ENCODE measurements around the gene SGSH. TPM values are rescaled to one million over a fixed set of nuclear protein-coding genes. Genes with fewer than 3 reads are reported as not detected.

The SGSH gene
- total RNA-seq, 1 experiment from 2014 or later = 19.8 TPM

GRCh38 chr17:80257716-80258213, 37.6 kb upstream of the SGSH start:
- H3K9me3 Mint-ChIP-seq = no peaks in the 10 kb centered on the region; a peak in 1 of 5 replicates
- Histone ChIP-seq H3K4me2 (ENCODE audit: insufficient read depth, insufficient read length, low read length) (no peak overlapping the region), H2BK20ac (ENCODE audit: low read depth, low read length, poor library complexity, severe bottlenecking) (no peak overlapping the region), H3K27me3 (ENCODE audit: insufficient read depth, low read length) (no peaks in the 10 kb centered on the region), H4K20me1 (ENCODE audit: control insufficient read depth, insufficient read depth, insufficient read length) (no peaks in the 10 kb centered on the region), H3K23ac (ENCODE audit: insufficient read length, low read depth, low read length) (no peak overlapping the region), H3K27ac (ENCODE audit: insufficient read length, low read depth, low read length) (no peak overlapping the region), H4K8ac (replicated peaks; ENCODE audit: insufficient read length, low read depth, low read length) (no peak overlapping the region), H3K56ac (ENCODE audit: insufficient read length, low read depth, low read length) (no peak overlapping the region), H3K4me1 (ENCODE audit: insufficient read depth, low read length) (peaks cover 10% of the 10 kb centered on the region; the same call in 1 of the 2 replicates), H2BK12ac (ENCODE audit: insufficient read length, low read depth, low read length) (no peak overlapping the region), H2BK5ac (ENCODE audit: insufficient read length, low read length) (no peak overlapping the region), H2BK120ac (ENCODE audit: low read depth, low read length, poor library complexity, severe bottlenecking) (no peak overlapping the region), H4K5ac (ENCODE audit: insufficient read length, low read depth, low read length) (no peak overlapping the region), H3K23me2 (ENCODE audit: insufficient read length, low read depth, low read length, poor library complexity, severe bottlenecking) (no peaks in the 10 kb centered on the region), H2AK5ac (ENCODE audit: insufficient read length, low read length) (no peak overlapping the region), H3K14ac (ENCODE audit: insufficient read depth, low read length) (no peak overlapping the region), H2BK15ac (ENCODE audit: low read depth, low read length) (no peak overlapping the region), H3K4ac (ENCODE audit: low read depth, low read length) (no peak overlapping the region), H4K91ac (ENCODE audit: insufficient read length, low read depth, low read length) (no peak overlapping the region), H3K79me1 (ENCODE audit: insufficient read depth, low read depth, low read length, poor library complexity, severe bottlenecking) (no peaks in the 10 kb centered on the region), H3K9me3 (ENCODE audit: control insufficient read depth, low read depth, low read length) (no peaks in the 10 kb centered on the region), H3K79me2 (ENCODE audit: insufficient read depth, low read length) (no peaks in the 10 kb centered on the region), H3T11ph (ENCODE audit: low read length) (no peak overlapping the region), H2AFZ (ENCODE audit: low read length) (no peak overlapping the region), H3K9ac (ENCODE audit: extremely low read depth, insufficient read length, low read length) (no peak overlapping the region), H3K18ac (ENCODE audit: insufficient read length, low read depth, low read length) (no peak overlapping the region)
- no CpG with 5 or more reads among the region's 14 CpGs for WGBS (ENCODE audit: extremely low coverage, insufficient read length, low lambda C conversion rate)
- peaks cover 0 to 5% (median 0%) of the 10 kb centered on the region in 3 experiments; a peak in 2 of 7 replicates for H3K36me3 Mint-ChIP-seq (ENCODE audit: insufficient read depth in 1 of 3, low read depth in 3 of 3)
- TF ChIP-seq CTCF (conservative IDR thresholded peaks at IDR 0.05) = no peak
- H3K4me3 Mint-ChIP-seq = peak overlapping the region in 1 of 2 experiments; percentile 55; a peak in 3 of 5 replicates
- H3K27ac Mint-ChIP-seq = peak overlapping the region; percentile 69 to 98 (median 96)
- no peaks in the 10 kb centered on the region for H3K27me3 Mint-ChIP-seq (ENCODE audit: low read depth)
- DNase-seq = peak; percentile 61
- peaks cover 33 to 40% of the 10 kb centered on the region in 2 experiments for H3K4me1 Mint-ChIP-seq
